ENCODE results near the gene MYO19. TPM values are rescaled to one million over a fixed set of nuclear protein-coding genes. Genes with fewer than 3 reads are reported as not detected.

MYO19 gene
- total and polyA plus RNA-seq, 9 of the 15 experiments (the other 6 are each of a cell fraction or from before 2014, with no cell fraction given): 21.6 to 176 (median 129) TPM

DNA sequence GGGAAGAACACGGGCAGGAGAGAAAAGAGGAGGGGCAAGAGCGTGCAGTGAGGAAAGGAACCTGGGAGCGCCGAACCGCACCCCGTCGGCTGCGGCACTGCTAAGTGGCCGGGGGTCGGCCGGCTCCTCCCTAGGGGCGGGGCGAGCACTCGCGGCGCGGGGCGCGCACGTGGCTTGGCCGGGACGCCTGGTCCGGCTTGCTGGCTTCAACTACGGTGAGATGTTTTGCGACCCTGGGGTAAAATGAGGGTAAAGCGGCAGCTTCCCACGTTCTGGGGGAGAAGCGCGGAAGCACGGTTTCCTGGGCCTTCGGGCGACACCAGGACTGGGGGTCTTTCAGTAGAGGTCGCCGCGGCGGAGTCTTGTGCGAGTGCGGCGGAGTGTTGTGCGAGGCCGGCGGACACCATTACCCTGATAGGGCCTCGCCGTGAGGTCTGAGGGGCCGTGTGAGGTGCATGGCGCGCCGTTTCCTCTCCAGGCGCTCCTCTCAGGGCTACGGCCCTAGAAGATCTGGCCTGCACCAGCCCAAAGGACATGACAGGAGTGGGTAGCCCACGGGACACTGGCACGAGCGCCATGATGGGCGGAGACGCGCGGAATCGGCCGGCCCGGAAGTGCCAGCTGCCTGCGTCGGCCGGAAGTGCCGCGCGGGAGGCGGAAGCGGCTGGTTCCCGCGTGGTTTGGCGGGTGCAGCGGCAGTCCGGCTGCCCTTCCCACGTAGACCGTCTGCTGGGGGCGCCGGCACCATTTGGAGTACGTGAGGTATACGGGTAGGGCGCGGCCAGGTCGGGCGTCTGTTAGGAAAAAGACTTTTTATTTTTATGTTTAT lies at the start of gene MYO19, which contains the start of gene PIGW (continued):
- TF ChIP-seq JUN (IDR thresholded peaks at IDR 0.05; ENCODE audit: borderline replicate concordance, low read depth, low read length) (peak; percentile 25; the same call in 1 of the 2 replicates), JUN (CRISPR knock-in tag; IDR thresholded peaks at IDR 0.05; ENCODE audit: borderline replicate concordance) (no peak), CEBPZ (IDR thresholded peaks at IDR 0.05; ENCODE audit: borderline replicate concordance, low read depth, low read length) (no peak), CEBPG (CRISPR knock-in tag; IDR thresholded peaks at IDR 0.05) (no peak), CEBPG (tag; conservative IDR thresholded peaks at IDR 0.05 in 1 of 2, IDR thresholded peaks at IDR 0.05 in 1 of 2) (no peak), CBFA2T3 (IDR thresholded peaks at IDR 0.05) (no peak), SMARCB1 (IDR thresholded peaks at IDR 0.05; ENCODE audit: insufficient read length, low read depth) (no peak), FOXA3 (CRISPR knock-in tag; conservative IDR thresholded peaks at IDR 0.05 in 1 of 2, IDR thresholded peaks at IDR 0.05 in 1 of 2) (no peak), SMARCE1 (IDR thresholded peaks at IDR 0.05) (no peak), ZNF551 (CRISPR knock-in tag; IDR thresholded peaks at IDR 0.05) (no peak), EZH2 (IDR thresholded peaks at IDR 0.05; ENCODE audit: borderline replicate concordance, low read depth, low read length) (no peak), HBP1 (CRISPR knock-in tag; IDR thresholded peaks at IDR 0.05) (no peak), NFYB (IDR thresholded peaks at IDR 0.05; ENCODE audit: extremely low read depth, insufficient read length) (no peak), SRSF9 (IDR thresholded peaks at IDR 0.05; ENCODE audit: borderline replicate concordance, low read depth, low read length) (no peak)
- TF ChIP-seq, protein P1, sequence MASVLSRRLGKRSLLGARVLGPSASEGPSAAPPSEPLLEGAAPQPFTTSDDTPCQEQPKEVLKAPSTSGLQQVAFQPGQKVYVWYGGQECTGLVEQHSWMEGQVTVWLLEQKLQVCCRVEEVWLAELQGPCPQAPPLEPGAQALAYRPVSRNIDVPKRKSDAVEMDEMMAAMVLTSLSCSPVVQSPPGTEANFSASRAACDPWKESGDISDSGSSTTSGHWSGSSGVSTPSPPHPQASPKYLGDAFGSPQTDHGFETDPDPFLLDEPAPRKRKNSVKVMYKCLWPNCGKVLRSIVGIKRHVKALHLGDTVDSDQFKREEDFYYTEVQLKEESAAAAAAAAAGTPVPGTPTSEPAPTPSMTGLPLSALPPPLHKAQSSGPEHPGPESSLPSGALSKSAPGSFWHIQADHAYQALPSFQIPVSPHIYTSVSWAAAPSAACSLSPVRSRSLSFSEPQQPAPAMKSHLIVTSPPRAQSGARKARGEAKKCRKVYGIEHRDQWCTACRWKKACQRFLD (CRISPR knock-in tag; IDR thresholded peaks at IDR 0.05): peak; percentile 96
- TF ChIP-seq, protein P2, sequence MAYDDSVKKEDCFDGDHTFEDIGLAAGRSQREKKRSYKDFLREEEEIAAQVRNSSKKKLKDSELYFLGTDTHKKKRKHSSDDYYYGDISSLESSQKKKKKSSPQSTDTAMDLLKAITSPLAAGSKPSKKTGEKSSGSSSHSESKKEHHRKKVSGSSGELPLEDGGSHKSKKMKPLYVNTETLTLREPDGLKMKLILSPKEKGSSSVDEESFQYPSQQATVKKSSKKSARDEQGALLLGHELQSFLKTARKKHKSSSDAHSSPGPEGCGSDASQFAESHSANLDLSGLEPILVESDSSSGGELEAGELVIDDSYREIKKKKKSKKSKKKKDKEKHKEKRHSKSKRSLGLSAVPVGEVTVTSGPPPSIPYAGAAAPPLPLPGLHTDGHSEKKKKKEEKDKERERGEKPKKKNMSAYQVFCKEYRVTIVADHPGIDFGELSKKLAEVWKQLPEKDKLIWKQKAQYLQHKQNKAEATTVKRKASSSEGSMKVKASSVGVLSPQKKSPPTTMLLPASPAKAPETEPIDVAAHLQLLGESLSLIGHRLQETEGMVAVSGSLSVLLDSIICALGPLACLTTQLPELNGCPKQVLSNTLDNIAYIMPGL (CRISPR knock-in tag; IDR thresholded peaks at IDR 0.05): no peak; the same call in 1 of the 2 replicates

Data from K562 (cell line).